GM06990 (cell line): Measurements from ENCODE around the gene SPTBN4.

ENCODE experiments used
- DNase-seq: peaks from one replicate; pipeline ENCODE4 v3.0.0-alpha.2; 2011; ENCODE audit not compliant: insufficient read length; ENCODE audit errors: extremely low read depth
- H3K27me3 ChIP-seq: replicated peaks from 2 replicates; pipeline ENCODE4 v1.6.0; 2011; ENCODE audit warnings: low read length; ENCODE audit not compliant: control insufficient read depth, insufficient read depth
- H3K36me3 ChIP-seq: 2 replicates; pipeline ENCODE4 v1.5.1; 2011; ENCODE audit warnings: low read length; ENCODE audit not compliant: control insufficient read depth, insufficient read depth
- H3K4me3 ChIP-seq: replicated peaks from 2 replicates; pipeline ENCODE4 v1.5.1; 2011; ENCODE audit warnings: low read depth, mild to moderate bottlenecking, control low read depth, low read length
- TF ChIP-seq, protein P1 (sequence below): IDR thresholded peaks from 2 replicates; pipeline ENCODE4 v1.5.1; 2011; ENCODE audit warnings: low read length, control low read depth, mild to moderate bottlenecking, inconsistent platforms; ENCODE audit not compliant: insufficient read depth, poor library complexity, severe bottlenecking

Gene SPTBN4

DNA sequence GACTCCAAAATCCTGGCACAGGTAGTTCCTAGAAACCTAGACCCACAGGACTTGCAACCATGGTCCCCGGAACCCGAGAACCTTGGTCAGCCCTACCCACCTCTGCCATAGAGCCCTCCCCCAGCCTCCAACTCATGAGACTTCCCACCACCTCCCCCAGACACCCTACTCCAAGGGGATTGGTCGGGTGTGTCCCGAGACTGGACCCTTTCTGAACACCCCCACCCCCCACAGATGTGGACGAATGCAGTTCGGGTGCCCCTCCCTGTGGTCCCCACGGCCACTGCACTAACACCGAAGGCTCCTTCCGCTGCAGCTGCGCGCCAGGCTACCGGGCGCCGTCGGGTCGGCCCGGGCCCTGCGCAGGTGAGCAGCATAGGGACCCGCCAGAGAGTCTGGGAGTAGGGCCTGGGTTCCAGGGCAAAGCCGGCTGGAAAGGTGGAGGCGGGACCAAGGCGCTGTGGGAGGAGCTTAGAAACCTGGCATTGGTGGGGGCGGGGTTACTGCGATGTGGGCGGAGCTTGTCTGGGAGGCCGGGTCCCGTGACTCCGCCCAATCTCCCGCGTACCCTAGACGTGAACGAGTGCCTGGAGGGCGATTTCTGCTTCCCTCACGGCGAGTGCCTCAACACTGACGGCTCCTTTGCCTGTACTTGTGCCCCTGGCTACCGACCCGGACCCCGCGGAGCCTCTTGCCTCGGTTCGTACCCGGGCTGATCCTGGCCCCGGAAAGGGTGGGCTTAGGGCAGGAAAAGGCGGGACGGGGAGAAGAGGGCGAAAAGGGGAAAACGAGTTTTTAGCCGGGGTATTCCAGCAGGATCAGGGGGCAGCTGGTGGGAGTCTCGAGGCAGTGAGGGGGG lies 146.3 kb downstream of the SPTBN4 start:
- Histone ChIP-seq H3K36me3 (no peaks in the 10 kb centered on the region), H3K4me3 (peak overlapping the region; percentile 77), H3K27me3 (no peaks in the 10 kb centered on the region)
- TF ChIP-seq, protein P1, sequence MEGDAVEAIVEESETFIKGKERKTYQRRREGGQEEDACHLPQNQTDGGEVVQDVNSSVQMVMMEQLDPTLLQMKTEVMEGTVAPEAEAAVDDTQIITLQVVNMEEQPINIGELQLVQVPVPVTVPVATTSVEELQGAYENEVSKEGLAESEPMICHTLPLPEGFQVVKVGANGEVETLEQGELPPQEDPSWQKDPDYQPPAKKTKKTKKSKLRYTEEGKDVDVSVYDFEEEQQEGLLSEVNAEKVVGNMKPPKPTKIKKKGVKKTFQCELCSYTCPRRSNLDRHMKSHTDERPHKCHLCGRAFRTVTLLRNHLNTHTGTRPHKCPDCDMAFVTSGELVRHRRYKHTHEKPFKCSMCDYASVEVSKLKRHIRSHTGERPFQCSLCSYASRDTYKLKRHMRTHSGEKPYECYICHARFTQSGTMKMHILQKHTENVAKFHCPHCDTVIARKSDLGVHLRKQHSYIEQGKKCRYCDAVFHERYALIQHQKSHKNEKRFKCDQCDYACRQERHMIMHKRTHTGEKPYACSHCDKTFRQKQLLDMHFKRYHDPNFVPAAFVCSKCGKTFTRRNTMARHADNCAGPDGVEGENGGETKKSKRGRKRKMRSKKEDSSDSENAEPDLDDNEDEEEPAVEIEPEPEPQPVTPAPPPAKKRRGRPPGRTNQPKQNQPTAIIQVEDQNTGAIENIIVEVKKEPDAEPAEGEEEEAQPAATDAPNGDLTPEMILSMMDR = no peak
- no peak for DNase-seq

DNA sequence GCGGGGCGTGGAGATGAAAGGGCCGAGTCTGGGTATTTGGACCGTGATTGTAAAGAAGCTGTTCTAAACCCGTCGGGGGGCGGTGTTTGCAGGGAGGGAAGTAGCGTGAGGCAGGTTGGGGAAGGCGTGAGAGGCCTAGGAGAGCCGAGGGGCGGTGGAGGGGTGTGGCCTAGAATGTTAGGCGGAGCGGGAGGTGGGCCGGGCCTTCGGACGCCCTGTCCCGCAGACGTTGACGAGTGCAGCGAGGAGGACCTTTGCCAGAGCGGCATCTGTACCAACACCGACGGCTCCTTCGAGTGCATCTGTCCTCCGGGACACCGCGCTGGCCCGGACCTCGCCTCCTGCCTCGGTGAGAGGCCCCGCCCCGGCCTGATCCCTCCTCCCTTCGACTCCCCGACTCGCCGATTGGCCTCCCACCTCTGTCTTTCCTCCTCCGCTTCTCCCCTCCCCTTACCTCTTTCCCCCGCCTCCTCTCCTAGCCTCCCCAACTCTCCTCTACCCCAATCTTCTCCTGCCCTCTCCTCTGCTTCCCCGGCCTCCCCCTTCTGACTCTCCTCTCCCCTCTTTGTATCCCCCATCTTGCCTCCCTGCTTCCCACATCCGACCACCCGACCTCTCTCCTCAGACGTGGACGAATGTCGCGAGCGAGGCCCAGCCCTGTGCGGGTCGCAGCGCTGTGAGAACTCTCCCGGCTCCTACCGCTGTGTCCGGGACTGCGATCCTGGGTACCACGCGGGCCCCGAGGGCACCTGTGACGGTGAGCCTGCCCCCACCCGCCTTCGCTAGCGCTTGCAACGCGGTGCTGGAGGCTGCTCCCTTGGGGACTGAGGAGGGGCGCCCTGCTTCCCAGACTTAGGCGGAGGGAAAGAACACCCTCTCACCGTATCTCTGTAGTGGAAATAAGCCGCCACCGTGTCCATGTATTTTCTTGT lies 147.2 kb downstream of the SPTBN4 start:
- no peaks in the 10 kb centered on the region for H3K36me3 ChIP-seq
- TF ChIP-seq, protein P1 = no peak
- no peaks in the 10 kb centered on the region for H3K27me3 ChIP-seq
- peak overlapping the region; percentile 77 for H3K4me3 ChIP-seq
- DNase-seq = peak; percentile 88

DNA sequence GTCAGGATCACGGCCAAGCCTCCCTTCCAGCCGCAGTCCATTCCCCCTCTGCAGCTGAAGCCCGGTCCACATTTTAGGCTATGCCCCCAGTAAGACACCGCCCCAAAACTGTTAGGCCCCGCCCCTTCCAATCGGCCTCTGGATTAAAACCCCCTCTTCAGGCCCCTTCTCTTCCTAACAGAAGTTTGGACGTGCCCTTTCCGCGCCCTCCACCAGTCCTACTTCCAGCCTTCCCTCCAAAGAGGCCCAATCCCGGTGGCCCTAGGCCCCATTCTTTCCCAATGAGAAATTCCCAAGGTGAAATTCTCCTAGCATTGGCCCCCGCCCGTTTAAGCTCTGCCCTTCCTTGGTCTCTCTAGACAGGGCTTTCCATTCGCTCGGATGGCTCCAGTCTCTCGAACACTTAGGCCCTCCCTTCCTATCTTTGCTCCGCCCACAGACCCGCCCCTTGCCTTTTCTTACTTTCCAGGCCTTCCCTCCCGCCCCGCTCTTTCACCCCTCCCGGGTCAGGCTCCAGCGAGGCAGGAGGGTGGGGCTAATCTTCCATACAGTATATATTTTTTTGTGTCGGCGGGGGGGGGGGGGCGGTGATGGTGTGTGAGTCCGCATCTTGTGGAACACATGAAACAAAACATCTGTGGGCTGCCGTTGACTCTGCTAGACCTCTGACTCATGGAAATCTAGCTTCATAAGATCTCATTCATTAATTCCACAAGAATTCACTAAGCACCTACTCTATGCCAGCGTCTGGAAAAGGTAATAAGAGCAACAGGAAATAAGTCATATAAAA lies 148.0 kb downstream of the SPTBN4 start:
- peak overlapping the region; percentile 77 for H3K4me3 ChIP-seq
- no peaks in the 10 kb centered on the region for H3K36me3 ChIP-seq
- DNase-seq = peak; percentile 59
- TF ChIP-seq, protein P1 = no peak
- H3K27me3 ChIP-seq = no peaks in the 10 kb centered on the region

DNA sequence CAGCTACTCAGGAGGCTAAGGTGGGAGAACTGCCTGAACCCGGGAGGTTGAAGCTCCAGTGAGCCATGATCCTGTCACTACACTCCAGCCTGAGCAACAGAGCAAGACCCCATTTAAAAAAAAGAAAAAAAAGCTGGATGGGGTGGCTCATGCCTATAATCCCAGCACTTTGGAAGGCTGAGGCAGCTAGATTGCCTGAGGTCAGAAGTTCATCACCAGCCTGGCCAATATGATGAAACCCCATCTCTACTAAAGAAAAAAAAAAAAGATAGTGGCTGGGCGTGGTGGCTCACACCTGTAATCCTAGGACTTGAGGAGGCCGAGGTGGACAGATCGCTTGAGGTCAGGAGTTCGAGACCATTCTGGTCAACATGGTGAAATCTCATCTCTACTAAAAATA lies 149.4 kb downstream of the SPTBN4 start:
- Histone ChIP-seq H3K4me3 (no peak overlapping the region), H3K36me3 (no peaks in the 10 kb centered on the region), H3K27me3 (no peaks in the 10 kb centered on the region)
- no peak for DNase-seq
- TF ChIP-seq, protein P1 = no peak

DNA sequence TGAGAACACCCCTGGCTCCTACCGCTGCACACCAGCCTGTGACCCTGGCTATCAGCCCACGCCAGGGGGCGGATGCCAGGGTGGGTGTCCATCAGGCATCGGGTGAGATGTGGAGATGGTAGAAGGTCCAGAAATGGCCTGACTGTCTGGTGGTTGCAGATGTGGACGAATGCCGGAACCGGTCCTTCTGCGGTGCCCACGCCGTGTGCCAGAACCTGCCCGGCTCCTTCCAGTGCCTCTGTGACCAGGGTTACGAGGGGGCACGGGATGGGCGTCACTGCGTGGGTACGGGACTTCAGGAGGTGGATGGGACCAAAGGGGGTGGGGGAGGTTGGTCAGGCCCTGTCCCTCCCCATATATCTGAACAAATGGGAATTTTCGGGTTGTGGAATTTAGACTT lies 150.1 kb downstream of the SPTBN4 start:
- DNase-seq = no peak
- Histone ChIP-seq H3K4me3 (no peak overlapping the region), H3K36me3 (no peaks in the 10 kb centered on the region; the same call in 1 of the 2 replicates), H3K27me3 (no peaks in the 10 kb centered on the region)
- TF ChIP-seq, protein P1 = no peak
